Left forelimb (tissue), 1 donor: ENCODE results near the gene RNF212B.
"Not testable (repeated sequence)": the region's sequence is repeated elsewhere in the genome, so short reads cannot be mapped to it uniquely, and the experiment has no call there.

Source experiments
- DNase-seq: peaks from one replicate; pipeline ENCODE4 v3.0.0-alpha.2; 2018; ENCODE audit warnings: low spot score

RNF212B gene

DNA sequence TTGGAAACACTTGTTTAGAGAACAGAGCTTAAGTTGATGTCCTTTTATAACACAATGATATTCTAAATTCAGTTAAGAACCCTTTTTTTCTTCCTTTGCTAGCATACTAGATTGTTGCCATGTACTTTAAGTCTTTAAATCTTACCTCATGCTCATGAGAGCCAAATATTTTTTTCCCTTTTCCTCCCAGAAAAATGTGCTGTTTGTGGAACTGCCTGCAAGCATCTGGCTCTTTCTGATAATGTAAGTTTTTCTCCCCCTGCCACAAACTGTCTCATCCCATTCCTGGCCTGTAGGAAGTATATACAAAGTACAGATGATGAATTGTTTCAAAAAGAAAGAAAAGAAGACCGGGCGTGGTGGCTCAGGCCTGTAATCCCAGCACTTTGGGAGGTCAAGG lies 5.3 kb downstream of the RNF212B start:
- DNase-seq: no peak

DNA sequence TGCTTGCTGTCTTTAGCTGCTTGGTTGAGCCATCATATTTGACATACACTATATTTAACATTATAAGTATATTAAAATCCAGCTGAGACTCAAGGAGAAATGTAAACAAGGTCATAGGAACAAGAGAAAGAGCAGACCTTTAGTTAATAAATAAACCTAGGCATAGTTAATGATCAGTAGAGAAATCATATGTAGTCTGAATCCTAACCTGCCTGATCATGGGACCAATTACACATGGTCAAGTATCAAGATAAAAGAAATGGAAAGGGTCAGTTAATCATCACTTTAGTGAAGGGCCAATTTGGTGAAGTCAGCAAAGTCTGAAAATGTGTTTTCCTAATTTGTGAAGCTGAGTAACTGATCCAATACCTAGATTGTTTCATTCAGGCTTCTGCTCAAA lies 7.5 kb downstream of the RNF212B start:
- DNase-seq: no peak

DNA sequence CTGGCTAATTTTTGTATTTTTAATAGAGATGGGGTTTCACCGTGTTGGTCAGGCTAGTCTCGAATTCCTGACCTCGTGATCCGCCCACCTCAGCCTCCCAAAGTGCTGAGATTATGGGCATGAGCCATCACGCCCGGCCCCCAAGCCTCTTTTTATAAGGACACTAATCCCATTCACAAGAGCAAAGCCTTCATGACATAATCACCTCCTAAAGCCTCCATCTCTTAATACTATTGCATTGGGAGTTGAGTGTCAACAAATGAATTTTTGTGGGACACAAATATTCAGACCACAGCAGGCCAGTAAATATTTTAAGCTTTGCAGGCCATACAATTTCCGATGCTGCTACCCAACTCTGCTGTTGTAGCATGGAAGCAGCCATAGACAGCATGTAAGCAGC lies 10.9 kb downstream of the RNF212B start:
- DNase-seq: no peak

DNA sequence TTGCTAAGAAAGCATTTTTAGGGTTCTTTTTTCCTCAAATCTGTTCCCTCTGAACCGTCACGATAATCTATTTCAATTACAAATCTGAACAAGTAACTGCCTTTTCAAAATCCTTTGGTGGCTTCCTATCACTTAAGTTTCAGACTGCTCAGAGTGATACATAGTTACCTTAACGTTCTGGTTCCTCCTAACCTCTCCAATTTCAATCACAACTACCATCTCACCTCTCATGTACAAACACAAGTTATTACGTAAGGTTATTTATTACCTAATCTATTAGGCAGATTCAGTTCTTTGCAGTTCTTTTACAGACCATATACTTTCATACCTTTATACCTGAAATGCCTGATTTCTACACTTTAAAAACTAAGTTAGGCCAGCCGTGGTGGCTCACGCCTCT lies 12.1 kb downstream of the RNF212B start:
- no peak for DNase-seq

DNA sequence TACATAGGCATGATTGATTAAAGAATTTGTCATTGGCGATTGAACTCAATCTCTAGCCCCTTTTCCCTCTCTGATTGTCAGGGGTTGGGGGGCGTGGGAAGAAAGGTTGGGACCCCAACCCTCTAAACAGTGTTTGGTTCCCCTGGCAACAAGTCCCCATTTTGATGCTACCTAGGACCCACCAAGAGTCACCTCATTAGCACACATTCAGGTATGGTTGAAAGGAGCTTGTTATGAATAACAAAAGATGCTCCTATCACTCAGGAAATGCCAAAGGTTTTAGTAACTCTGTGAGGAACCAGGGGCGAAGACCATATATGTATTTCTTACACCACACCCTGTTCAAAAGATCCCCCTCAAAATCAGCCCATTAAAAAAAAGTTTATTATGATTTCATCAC lies 14.3 kb downstream of the RNF212B start:
- DNase-seq: no peak

DNA sequence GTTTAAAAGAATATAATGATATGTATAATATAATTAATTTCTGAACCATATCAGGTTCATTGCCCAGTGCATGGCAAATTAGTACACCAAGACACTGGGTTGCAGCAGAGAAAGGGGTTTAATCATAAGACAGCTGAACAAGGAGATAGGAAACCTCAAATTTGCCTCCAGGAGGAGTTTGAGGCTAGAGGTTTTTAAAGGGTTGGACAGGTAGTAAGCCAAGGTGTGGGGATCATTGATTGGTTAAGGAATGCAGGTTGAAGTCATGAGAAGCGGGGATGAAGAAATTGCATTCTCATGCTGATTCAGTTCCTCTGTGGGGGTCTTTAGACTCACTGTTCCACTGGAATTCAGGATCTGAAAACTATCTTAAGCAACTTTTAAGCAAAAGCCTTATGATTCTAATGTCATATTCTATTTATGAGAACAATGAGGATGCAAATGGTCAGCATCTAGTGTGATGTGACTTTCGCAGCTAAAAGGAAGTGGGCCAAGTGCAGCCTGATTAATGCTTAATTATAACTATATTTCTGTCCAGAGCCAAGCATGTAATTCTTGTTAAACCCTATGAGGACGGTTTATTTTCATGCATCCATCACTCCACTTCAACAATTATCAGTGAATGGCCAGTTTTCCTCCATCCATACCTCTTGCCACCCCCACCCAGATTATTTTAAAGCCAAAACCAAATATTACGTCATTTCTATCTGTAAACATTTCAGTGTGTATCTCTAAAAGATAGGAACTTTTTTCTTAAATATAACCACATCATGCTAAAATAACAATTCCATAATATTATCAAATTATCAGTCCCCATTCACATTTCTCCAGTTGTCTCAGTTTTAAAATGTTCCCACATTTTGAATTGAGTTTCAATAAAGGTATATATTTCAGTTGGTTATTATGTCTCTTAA lies 14.9 kb downstream of the RNF212B start:
- DNase-seq: no peak

DNA sequence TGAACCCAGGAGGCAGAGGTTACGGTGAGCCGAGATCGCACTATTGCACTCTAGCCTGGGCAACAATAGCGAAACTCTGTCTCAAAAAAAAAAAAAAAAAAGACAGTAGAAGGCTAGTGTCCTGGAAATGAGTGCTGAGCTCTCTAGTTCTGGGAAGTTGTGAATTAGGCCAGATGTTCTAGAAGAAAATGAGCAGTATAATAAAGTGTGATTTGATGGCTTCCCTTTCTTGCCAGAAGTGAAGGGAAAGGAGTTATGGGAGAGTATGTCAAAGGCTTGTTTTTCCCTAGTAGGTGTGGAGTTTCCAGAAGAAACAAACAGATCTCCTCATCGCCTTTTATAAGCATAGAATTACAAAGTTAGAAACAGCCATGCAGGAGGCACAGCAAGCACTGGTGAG lies 20.5 kb downstream of the RNF212B start:
- DNase-seq: no peak

DNA sequence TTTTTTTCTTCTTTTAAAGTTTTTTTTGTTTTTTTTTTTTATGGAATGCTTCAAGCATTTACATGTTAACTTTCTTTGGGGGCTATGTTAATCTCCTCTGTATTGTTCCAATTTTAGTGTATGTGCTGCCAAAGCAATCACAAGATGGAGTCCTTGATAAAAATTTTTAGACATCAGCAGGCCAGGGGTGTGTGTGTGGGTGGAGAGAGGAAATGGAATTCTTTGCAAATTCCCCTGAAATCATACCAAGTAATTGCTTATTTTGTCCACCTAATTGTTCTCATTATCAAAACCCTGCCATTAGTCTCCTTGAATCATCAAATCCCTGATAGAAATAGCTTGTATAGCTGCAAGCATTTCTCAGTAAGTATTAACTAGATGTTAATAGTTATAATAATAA lies 21.7 kb downstream of the RNF212B start:
- DNase-seq: no peak

DNA sequence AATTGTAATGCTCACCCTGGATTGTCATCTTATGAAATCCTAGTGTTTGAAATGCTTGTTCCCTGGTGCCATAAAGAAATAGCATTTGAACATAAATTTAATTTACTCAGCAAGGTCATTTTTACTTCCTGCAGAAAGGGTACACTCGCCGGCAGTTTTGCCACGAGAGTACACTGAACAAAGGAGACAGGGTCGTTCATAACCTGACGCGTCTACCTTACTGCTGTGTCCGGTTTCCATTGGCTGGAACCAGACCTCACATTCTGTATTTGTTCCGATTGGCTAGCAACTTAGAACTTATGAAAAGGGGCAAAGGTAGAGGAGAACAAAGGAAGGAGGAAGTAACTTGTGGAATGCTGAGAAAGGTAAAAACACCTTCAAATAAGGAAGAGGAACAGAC lies 23.1 kb downstream of the RNF212B start:
- not testable (repeated sequence) for DNase-seq

DNA sequence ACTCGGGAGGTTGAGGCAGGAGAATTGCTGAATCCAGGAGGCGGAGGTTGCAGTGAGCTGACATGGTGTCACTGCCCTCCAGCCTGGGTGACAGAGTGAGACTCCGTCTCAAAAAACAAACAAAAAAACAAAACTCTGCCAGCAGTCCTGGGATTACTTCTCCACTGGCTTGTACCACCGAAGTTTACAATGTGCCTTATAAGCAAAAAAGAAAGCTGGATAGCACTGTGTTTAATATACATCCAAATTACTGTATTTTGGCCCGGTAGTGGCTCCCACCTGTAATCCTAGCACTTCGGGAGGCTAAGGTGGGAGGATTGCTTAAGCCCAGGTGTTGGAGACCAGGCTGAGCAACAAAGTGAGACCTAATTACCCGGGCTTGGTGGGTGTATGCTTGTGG lies 31.5 kb downstream of the RNF212B start:
- no peak for DNase-seq

DNA sequence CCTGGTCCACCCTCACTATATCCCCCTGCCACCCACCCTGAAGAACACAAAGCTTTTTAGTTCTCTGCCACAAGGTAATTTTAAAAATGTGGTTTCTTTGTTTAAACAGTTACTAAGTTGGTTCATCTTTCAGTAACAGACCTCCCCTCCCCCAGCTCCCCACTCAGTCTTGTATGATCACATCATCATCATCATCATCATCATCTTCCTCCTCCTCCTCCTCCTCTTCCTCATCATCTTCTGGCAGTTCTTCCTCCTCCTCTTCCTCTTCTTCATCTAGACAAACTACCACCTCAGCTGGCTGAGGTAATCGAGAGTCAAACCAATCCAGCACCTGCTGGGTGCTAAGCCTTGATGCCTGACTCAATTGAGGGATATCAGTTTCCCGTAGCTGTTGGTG lies 37.7 kb downstream of the RNF212B start:
- no peak for DNase-seq

DNA sequence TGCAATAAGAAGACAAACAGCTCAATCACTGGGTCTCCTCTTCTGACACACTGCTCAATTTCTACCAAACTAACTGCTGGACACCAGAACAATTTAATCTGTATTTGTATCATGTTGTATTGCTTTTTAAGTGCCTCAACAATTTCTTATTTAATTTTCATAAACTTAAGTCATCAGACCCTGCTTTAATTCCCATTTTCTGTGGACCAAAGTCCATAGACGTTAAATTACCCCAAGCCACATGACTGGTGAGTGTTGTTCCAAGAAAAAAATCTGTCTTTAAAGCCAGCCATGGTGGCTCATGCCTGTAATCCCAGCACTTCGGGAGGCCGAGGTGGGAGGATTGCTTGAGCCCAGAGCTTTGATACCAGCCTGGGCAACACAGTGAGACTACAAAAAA lies 39.5 kb downstream of the RNF212B start:
- no peak for DNase-seq

DNA sequence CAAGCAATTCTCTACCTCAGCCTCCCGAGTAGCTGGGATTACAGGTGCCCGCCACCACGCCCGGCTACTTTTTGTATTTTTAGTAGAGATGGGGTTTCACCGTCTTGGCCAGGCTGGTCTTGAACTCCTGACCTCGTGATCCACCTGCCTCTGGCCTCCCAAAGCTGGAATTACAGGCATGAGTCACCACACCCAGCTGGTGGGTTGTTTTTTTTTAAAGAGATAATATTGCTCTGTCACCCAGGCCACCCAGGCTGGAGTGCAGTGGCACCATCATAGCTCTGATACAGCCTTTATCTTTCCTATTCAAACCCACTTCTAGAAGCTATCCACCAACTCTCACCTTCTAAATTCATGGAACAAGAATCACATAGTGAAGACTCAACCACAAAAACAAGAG lies 40.2 kb downstream of the RNF212B start:
- DNase-seq: not testable (repeated sequence)

DNA sequence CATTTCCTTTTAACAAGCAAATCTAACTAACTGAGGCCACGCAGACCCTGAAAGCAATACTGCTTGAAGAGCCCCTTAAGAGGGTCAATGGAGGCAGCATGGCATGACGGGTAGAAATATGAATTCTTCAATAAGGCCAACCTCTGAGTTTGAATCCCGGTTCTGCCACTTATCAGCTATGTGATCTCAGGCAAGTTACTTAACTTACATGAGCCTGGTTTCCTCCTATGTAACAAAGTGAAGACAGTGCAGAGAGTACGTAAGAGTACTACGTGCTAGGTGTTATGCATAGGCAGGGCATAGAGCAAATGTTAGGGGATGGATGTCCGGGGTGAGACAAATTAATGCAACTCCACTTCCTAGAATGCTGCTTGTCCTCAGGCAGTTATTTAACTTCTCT lies 43.5 kb downstream of the RNF212B start:
- no peak for DNase-seq

DNA sequence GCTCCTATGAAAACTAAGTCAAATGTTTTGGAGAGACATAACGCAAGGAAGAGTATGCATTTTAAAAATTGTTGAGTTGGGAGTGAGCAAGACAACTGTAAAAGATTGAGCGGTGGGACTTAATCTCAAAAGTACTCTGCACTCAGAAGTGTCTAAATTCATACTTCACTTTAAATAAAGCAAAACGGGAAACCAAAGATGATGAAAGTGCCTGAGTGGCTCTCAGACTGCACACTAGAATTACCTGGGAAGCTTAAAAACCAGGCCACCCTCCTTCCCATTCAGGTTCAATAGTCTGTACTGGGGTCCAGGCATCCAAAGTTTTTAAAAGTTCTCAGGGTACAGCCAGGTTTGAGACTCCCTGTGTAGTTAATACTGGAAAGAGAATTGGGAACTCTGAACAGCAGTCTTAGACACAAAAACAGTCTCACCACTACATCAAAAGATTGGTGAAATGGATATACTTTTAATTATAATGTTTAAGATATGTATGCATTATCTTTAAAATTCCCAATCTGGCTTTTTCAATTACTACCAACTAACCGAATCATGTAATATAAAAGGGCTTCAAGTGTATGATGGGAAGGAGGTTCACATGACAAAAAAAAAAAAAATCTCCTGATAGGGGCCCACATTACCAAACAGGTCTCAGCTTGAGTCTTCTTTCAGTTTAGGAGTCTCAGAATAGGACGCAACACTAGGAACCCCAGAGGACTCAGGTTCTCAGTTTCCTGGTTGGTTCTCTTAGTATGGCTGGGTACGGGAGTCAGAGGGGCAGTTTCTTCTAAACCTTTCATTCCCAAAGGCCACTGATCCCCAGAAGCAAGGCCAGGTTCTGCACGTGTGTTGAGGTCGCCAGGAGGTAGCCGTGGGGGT lies 47.2 kb downstream of the RNF212B start:
- no peak for DNase-seq

DNA sequence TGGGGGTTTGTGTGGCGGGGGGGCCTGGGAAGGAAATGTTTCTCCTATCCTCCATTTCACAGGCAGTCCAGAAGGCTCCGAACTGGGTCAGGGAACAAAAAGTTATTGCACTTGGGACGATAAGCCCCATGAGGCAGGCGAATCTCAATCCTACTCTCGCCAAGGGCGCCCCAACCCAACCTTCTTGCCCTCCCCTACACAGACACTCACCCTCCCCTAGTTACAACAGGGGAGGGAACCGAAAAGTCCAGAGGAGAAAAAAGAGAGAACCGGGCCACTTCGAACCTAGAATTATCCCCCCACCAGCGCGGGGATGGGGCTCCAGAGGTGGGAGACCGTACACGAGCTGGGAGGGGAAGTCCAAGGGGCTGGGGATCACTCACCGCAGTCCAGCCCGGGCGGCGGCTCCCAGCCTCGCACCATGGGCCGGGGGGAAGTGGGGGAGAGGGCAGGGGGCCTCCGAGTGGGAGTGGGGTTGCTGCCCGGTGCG lies 47.8 kb downstream of the RNF212B start:
- DNase-seq: no peak

DNA sequence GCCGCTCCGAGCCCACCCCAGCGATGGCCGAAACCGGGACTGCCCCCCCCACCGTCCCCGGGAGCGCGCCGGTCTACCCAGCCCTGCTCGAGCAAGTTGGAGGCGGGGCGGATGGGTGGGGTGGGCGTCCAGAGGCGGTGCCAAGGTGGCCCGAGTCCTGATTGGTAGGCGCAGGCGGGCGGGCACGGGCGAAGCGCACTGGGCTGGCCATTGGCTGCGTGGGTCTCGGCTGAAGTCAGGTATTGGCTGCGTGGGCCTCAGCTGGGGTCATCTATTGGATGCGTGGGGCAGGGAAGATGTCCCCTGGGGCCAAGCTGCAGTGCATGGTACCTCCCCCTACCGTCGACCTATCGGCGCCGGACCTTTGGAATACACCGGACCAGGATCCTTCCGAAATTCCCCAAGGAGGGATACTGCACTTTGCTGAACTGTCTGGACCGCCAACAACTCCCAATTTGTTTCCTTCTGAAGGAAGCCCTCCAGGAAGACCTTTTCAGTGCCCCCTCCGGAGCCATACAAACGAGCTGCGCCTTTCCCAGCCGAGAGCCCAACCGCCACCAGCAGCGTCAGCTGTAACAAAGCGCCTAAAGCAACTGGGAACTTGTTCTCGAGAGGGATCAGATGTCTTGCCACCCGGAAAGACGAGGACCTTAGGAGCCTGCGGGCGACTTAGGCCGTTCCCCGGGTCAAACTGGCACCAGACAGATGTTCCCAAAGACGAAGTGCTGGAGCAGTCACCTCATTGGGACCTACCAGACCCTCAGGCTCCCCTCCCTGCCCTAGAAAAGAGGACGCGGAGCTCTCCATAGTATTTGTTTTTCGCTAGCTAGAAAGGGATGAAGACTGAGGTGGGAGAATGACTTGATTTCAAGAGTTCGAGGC lies 48.5 kb downstream of the RNF212B start, which contains the start of gene HOMEZ:
Gene HOMEZ (minus strand): TSS at position 113 of the 882 bp plus-strand sequence. CDS start 180 bp downstream, outside the sequence.
- peak; percentile 99 for DNase-seq

DNA sequence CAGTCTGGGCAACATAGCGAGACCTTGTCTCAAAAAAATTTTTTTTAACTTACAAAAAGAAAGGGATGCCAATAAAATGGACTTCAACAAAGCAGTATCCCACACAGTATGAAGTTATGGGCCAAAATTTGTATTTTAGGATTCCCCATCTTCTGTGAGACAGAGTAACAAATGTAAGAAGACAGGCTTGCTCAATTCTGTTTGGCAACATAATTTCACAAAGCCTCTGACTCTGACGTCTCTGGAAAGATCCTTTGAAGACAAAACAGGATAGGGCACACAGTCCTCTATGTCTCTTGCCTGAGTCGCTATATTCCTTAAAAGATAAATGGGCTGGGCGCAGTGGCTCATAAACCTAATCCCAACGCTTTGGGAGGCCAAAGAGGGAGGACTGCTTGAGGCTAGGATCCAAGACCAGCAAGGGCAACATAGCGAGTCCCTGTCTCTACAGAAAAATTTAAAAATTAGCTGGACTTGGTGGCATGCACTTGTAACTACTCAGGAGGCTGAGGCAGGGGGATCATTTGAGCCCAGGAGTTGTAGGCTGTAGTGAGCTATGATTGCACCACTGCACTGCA lies 49.3 kb downstream of the RNF212B start:
- no peak for DNase-seq

DNA sequence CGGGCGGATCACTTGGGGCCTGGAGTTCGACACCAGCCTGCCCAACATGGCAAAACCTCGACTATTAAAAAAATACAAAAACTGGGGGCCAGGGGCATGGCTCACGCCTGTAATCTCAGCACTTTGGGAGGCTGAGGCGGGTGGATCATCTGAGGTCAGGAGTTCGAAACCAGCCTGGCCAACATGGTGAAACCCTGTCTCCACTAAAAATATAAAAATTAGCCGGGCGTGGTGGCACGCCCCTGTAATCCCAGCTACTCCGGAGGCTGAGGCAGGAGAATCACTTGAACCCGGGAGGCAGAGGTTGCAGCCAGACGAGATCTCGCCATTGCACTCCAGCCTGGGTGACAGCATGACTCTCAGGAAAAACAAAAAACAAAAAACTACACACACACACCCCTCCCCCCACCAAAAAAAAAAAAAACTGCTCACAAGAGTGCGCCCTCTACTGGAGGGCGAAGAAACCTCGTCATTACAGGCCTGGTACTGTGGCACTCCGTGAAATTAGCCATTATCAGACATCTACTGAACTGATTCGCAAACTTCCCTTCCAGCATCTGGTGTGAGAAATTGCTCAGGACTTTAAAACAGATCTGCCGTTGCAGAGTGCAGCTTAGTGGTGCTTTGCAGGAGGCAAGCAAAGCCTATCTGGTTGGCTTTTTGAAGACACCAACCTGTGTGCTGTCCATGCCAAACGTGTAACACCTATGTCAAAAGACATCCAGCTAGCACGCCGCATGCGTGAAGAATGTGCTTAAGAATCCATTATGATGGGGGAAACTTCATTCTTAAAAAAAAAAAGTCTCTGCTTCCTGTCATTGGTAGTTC lies 57.2 kb downstream of the RNF212B start:
- DNase-seq: peak; percentile 57

DNA sequence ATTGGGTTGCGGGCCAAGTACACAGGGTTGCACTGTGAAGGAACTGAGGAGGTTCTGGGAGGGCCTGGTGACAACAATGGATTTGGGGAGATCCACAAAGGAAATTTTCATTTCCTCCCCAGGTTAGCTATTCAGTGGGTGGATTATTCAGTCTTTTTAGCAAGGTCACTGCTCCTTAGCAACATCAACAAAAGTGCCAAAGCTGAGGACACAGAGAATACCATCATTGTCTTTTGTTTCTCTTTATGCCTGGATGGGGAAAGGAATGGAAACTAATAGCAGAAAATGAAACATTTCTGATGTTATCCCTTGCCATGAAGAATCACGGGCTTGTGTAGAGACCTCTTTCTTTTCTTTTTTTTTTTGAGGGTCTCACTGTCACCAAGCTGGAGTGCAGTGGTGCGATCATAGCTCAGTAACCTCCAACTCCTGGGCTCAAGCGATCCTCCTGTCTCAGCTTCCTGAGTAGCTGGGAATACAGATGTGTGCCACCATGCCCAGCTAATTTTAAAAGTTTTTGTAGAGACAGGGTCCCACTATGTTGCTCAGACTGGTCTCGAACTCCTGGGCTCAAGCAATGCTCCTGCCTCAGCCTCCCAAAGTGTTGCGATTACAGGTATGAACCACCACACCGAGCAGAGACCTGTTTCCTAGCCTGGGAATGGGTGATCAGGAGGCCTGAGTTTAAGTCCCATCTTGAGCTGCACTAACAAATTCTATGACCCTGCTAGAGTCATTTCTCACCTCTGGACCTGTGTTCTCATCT lies 58.5 kb downstream of the RNF212B start:
- DNase-seq: no peak
